GM12873 (cell line): ENCODE results near the gene ENO3.

Experiments used
- TF ChIP-seq, protein P1 (sequence below): IDR thresholded peaks from 2 replicates; pipeline ENCODE4 v1.5.1; 2012; ENCODE audit warnings: low read depth, mild to moderate bottlenecking, moderate library complexity, low read length, control low read depth; ENCODE audit not compliant: insufficient read depth; ENCODE audit errors: missing control alignments

ENO3 gene

GRCh38 chr17:4973256-4974114, 22.6 kb downstream of the ENO3 start:
- TF ChIP-seq, protein P1, sequence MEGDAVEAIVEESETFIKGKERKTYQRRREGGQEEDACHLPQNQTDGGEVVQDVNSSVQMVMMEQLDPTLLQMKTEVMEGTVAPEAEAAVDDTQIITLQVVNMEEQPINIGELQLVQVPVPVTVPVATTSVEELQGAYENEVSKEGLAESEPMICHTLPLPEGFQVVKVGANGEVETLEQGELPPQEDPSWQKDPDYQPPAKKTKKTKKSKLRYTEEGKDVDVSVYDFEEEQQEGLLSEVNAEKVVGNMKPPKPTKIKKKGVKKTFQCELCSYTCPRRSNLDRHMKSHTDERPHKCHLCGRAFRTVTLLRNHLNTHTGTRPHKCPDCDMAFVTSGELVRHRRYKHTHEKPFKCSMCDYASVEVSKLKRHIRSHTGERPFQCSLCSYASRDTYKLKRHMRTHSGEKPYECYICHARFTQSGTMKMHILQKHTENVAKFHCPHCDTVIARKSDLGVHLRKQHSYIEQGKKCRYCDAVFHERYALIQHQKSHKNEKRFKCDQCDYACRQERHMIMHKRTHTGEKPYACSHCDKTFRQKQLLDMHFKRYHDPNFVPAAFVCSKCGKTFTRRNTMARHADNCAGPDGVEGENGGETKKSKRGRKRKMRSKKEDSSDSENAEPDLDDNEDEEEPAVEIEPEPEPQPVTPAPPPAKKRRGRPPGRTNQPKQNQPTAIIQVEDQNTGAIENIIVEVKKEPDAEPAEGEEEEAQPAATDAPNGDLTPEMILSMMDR, result no peak

DNA sequence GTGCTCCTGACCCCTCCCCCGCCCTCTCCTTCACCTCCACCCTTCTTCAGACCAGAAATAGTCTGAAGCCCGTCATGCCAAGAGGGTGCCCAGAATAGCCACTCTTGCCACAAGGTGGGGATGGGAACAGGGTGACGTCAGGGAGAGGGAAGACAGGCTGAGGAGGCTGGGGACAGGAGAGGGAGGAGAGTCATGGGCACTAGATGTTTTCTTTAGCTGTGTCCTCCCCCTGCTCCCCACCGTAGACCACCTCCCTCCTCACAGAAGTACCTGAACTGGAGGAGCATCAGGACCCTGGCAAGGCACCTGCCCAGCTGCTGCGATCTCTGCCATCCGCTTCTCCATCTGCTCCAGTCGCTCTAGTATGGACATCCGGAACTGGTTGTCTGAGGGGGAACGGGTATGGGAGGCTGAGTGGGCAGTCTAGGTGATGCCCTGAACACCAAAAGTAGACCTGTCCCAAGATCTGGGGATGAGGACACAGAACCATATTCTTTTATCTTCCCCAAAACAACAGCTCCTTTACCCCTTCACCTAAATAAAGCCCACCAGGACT, 23.3 kb downstream of the ENO3 start:
- TF ChIP-seq, protein P1, result no peak

DNA sequence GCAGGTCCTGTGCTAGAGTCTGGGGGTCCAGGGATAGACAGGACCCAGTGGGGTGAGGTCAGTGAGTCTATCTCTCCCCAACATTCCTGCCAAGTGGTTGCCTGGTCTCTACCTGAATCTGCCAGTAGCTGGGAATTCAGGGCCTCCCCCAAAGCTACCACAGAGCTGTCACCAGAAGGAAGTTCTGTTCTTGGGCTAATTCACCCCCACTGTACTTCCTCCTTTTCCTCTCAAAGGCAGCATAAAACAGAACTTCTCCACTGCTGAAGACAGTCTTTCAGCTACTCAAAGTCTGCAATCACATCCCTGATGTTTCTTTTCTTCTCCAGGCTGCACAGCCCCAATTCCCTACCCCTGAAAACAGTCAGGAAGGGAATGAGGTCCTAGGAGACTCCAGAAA, 27.8 kb downstream of the ENO3 start:
- TF ChIP-seq, protein P1, result no peak

GRCh38 chr17:4980644-4981216, 29.8 kb downstream of the ENO3 start:
- TF ChIP-seq, protein P1, result peak; percentile 80

- TF ChIP-seq, protein P1, result no peak
Measured at GRCh38 chr17:4982305-4982704, 31.4 kb downstream of the ENO3 start.

GRCh38 chr17:4986403-4986802, 35.5 kb downstream of the ENO3 start:
- TF ChIP-seq, protein P1, result no peak

DNA sequence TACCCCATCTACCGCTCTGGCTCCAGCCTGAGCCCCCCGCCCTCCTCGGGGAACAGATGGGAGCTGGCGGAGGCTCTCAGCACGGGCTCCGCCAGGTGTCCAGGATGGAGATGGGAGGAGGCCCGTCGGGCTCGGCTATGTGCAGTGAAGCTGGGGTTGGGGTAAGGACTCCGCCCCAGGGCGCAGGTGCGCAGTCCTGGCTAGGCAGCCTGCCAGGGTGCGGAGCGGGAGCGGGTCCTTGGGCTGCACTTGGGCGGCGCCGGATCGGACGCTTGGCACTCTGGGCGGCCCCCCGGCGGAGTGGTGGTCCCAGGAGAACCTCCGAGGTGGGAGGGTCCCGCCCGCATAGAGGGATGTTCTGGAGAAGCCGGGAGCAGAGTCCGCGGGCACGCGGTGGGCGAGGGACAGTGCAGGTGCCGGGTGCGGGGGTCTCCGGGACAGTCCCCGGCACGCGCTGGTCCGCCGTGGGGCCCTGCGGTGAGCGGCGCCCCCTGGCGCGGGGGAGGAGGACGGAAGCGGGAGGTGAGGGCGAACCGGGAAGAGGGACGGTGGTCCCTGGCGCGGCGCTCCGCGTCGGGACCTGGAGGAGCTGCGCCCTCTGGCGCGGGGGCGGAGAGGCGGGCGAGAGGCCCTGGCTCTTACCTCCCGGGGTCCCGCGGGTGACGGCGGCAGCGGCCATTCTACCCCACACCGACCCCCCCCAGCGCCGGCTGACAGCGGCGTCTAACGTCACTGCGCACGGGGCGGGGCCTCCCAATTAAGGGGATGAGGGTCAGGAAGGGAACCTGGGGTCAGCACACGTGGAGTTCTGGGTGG, 36.2 kb downstream of the ENO3 start, which contains the start of gene CAMTA2:
TSS of gene CAMTA2 (minus strand) at position 725 of the 816 bp plus-strand sequence. CDS start 1,453 bp downstream, outside the sequence.
- TF ChIP-seq, protein P1, result peak; percentile 71
